ENCODE data around the gene ZSCAN31. TPM values are rescaled to one million over a fixed set of nuclear protein-coding genes. Genes with fewer than 3 reads are reported as not detected.

ZSCAN31 gene
- total and polyA plus RNA-seq, 9 of the 15 experiments (the other 6 are each of a cell fraction or from before 2014, with no cell fraction given), result 3.9 to 12.1 (median 7.0) TPM

GRCh38 chr6:28349344-28349891 is 13.5 kb upstream of the ZSCAN31 start (continued):
- TF ChIP-seq JUND (IDR thresholded peaks at IDR 0.05; ENCODE audit: borderline replicate concordance, low read depth, low read length) (no peak), JUND (tag; IDR thresholded peaks at IDR 0.05; ENCODE audit: borderline replicate concordance, low read depth, low read length) (0 out of 3 replicates have a peak, but pooled peaks have one; percentile 37), NFATC3 (IDR thresholded peaks at IDR 0.05) (peak; percentile 37; the same call in 1 of the 2 replicates), MAFK (IDR thresholded peaks at IDR 0.05; ENCODE audit: low read length) (no peak), SRSF1 (IDR thresholded peaks at IDR 0.05; ENCODE audit: low read depth, low read length) (no peak), ZNF518B (CRISPR knock-in tag; IDR thresholded peaks at IDR 0.05) (0 out of 2 replicates have a peak, but pooled peaks have one; percentile 43), MNT (conservative IDR thresholded peaks at IDR 0.05) (peak in 1 of 2 experiments; percentile 41; a peak in 2 of 4 replicates), ERF (CRISPR knock-in tag; IDR thresholded peaks at IDR 0.05) (no peak), ZFP36 (IDR thresholded peaks at IDR 0.05; ENCODE audit: low read depth, low read length, partially characterized antibody) (no peak), RAD21 (CRISPR knock-in tag; conservative IDR thresholded peaks at IDR 0.05 in 1 of 2, IDR thresholded peaks at IDR 0.05 in 1 of 2) (peak in 1 of 2 experiments; percentile 25; a peak in 1 of 4 replicates), POLR3G (IDR thresholded peaks at IDR 0.05; ENCODE audit: extremely low read depth, insufficient read length, insufficient replicate concordance) (no peak), KLF13 (tag; IDR thresholded peaks at IDR 0.05; ENCODE audit: borderline replicate concordance, low read depth) (no peak), E2F3 (CRISPR knock-in tag; IDR thresholded peaks at IDR 0.05) (no peak), ZNF134 (CRISPR knock-in tag; conservative IDR thresholded peaks at IDR 0.05) (no peak), HMG20B (CRISPR knock-in tag; IDR thresholded peaks at IDR 0.05) (no peak), GTF3C2 (IDR thresholded peaks at IDR 0.05; ENCODE audit: borderline replicate concordance, extremely low read depth, insufficient read length) (no peak), SMARCB1 (IDR thresholded peaks at IDR 0.05; ENCODE audit: insufficient read length, low read depth) (no peak), ZNF699 (CRISPR knock-in tag; IDR thresholded peaks at IDR 0.05; ENCODE audit: insufficient replicate concordance) (no peak), MXI1 (IDR thresholded peaks at IDR 0.05; ENCODE audit: low read depth, low read length) (no peak), BHLHE40 (IDR thresholded peaks at IDR 0.05; ENCODE audit: low read length) (no peak), MAFF (IDR thresholded peaks at IDR 0.05; ENCODE audit: low read length) (no peak)

All from K562 (cell line).